Endothelial cell of umbilical vein (primary cell): ENCODE measurements around the gene C16orf86.

ENCODE experiments used
- EZH2 ChIP-seq: IDR thresholded peaks from 2 replicates; pipeline ENCODE4 v1.6.1; 2012; ENCODE audit warnings: borderline replicate concordance, low read depth, mild to moderate bottlenecking, moderate library complexity, low read length, inconsistent platforms; ENCODE audit not compliant: severe bottlenecking
- FOS ChIP-seq: IDR thresholded peaks from 2 replicates; pipeline ENCODE4 v1.6.1; 2011; ENCODE audit warnings: mild to moderate bottlenecking, low read length, moderate library complexity, borderline replicate concordance; ENCODE audit not compliant: insufficient read depth
- GATA2 ChIP-seq: IDR thresholded peaks from 2 replicates; pipeline ENCODE4 v1.7.0; 2011; ENCODE audit warnings: low read depth, mild to moderate bottlenecking, moderate library complexity, mixed read lengths, low read length; ENCODE audit not compliant: insufficient read length, insufficient read depth
- JUN ChIP-seq: IDR thresholded peaks from 2 replicates; pipeline ENCODE4 v1.6.1; 2011; ENCODE audit warnings: borderline replicate concordance, low read depth; ENCODE audit not compliant: insufficient read length, insufficient read depth
- MYC ChIP-seq: IDR thresholded peaks from one replicate; pipeline ENCODE4 v1.6.1; 2011; ENCODE audit warnings: mild to moderate bottlenecking, low read depth, low read length
- POLR2A ChIP-seq: IDR thresholded peaks from 2 replicates; pipeline ENCODE4 v1.6.1; 2012; ENCODE audit warnings: low read depth, mild to moderate bottlenecking, control low read depth, low read length
- POLR2AphosphoS5 ChIP-seq: IDR thresholded peaks from 2 replicates; pipeline ENCODE4 v1.6.1; 2012; ENCODE audit warnings: low read depth, mild to moderate bottlenecking, control low read depth, low read length, moderate library complexity; ENCODE audit not compliant: insufficient read depth
- TF ChIP-seq, protein P1 (sequence below), 2 donors: IDR thresholded peaks; 1 replicate in 1 of 2; 2 replicates in 1 of 2; pipeline ENCODE4 v1.5.1; 2011; ENCODE audit warnings: low read length in 2 of 2, mild to moderate bottlenecking in 2 of 2, moderate library complexity in 2 of 2, control low read depth in 1 of 2, inconsistent platforms in 1 of 2, low read depth in 1 of 2; ENCODE audit not compliant: insufficient read depth in 1 of 2; ENCODE audit errors: extremely low read depth in 1 of 2
- TF ChIP-seq, protein P2 (sequence below): IDR thresholded peaks from 2 replicates; pipeline ENCODE4 v1.6.1; 2011; ENCODE audit not compliant: insufficient read depth, insufficient read length

- TF ChIP-seq POLR2A (no peak), POLR2AphosphoS5 (no peak), EZH2 (no peak), MYC (no peak), FOS (no peak), JUN (no peak), GATA2 (no peak)
- TF ChIP-seq, protein P1, sequence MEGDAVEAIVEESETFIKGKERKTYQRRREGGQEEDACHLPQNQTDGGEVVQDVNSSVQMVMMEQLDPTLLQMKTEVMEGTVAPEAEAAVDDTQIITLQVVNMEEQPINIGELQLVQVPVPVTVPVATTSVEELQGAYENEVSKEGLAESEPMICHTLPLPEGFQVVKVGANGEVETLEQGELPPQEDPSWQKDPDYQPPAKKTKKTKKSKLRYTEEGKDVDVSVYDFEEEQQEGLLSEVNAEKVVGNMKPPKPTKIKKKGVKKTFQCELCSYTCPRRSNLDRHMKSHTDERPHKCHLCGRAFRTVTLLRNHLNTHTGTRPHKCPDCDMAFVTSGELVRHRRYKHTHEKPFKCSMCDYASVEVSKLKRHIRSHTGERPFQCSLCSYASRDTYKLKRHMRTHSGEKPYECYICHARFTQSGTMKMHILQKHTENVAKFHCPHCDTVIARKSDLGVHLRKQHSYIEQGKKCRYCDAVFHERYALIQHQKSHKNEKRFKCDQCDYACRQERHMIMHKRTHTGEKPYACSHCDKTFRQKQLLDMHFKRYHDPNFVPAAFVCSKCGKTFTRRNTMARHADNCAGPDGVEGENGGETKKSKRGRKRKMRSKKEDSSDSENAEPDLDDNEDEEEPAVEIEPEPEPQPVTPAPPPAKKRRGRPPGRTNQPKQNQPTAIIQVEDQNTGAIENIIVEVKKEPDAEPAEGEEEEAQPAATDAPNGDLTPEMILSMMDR (IDR thresholded peaks at IDR 0.05; ENCODE audit: extremely low read depth in 1 of 2, insufficient read depth in 1 of 2, low read depth in 1 of 2, low read length in 2 of 2) = no peak
- TF ChIP-seq, protein P2, sequence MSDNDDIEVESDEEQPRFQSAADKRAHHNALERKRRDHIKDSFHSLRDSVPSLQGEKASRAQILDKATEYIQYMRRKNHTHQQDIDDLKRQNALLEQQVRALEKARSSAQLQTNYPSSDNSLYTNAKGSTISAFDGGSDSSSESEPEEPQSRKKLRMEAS = no peak
Measured at GRCh38 chr16:67678354-67679023, 11.9 kb downstream of the C16orf86 start.
